Stimulated activated CD8-positive, alpha-beta memory T cell treated with anti-CD3 and anti-CD28 coated beads, Interleukin-12 subunit alpha, Interleukin-12 subunit beta, amount 100 ng/mL, for 24 hours (primary cell): ENCODE data around the gene GPR37L1.

Experiments used
- DNase-seq: peaks from one replicate; pipeline ENCODE4 v3.0.0-alpha.2; 2020; ENCODE audit errors: extremely low read depth

The GPR37L1 gene, protein sequence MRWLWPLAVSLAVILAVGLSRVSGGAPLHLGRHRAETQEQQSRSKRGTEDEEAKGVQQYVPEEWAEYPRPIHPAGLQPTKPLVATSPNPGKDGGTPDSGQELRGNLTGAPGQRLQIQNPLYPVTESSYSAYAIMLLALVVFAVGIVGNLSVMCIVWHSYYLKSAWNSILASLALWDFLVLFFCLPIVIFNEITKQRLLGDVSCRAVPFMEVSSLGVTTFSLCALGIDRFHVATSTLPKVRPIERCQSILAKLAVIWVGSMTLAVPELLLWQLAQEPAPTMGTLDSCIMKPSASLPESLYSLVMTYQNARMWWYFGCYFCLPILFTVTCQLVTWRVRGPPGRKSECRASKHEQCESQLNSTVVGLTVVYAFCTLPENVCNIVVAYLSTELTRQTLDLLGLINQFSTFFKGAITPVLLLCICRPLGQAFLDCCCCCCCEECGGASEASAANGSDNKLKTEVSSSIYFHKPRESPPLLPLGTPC

DNA sequence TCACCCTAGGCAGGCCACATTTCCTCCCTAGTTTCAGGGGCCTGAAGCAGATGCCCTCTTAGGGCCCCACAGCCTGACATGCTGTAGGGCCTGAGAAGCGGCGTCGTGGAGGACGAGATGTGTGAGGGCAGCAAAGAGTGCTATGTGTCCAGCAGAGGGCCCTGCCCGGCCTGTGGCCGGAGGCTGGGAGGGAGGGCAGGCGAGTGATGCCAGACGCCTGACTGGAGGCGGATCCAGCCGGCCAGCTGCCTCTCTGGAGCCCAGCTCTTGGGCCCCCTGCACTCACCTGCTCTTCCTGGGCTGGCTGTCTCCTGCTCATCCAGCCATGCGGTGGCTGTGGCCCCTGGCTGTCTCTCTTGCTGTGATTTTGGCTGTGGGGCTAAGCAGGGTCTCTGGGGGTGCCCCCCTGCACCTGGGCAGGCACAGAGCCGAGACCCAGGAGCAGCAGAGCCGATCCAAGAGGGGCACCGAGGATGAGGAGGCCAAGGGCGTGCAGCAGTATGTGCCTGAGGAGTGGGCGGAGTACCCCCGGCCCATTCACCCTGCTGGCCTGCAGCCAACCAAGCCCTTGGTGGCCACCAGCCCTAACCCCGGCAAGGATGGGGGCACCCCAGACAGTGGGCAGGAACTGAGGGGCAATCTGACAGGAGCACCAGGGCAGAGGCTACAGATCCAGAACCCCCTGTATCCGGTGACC lies at the start of gene GPR37L1:
TSS of gene GPR37L1 (plus strand) at position 279 of the 697 bp plus-strand sequence. CDS start at position 326, 47 bp downstream.
- DNase-seq = no peak

DNA sequence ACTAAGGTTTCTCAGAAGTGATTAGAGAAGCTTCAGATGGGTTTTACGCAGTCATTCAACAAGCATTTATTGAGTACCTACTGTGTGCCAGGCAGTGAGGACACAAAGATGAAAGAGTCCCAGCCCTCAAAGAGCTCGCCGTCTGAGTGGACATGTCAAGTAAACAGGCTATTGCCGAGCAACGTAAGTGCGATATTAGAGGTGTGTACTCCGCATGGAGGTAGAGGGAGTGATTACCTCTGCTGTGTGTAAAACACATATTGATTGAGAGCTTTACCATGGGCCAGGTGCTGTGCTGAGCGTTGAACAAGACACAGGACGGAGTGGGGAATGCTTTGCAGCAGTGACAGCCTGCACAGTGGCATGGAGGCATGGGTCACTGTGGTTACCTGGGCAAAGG lies 49.5 kb upstream of the GPR37L1 start:
- DNase-seq = no peak

DNA sequence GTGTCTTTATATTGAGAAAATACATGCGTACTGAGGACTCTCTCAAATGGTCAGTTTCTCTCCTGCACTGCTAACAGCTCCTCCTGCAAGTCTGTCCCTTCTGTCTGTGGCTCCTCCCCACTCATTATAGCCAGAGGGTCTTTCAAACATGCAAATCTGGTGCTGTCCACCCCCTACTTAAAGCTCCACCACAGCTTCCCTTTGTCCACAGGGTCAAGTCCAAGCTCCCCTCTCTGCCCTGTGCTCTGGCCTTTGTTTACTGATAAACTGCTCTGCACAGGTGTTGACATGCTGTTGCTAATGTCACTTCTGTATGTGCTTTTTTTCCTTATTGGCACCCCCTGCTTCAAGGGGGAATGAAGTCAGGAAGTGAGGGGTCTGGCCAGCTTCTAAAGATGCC lies 47.7 kb upstream of the GPR37L1 start:
- DNase-seq = no peak

DNA sequence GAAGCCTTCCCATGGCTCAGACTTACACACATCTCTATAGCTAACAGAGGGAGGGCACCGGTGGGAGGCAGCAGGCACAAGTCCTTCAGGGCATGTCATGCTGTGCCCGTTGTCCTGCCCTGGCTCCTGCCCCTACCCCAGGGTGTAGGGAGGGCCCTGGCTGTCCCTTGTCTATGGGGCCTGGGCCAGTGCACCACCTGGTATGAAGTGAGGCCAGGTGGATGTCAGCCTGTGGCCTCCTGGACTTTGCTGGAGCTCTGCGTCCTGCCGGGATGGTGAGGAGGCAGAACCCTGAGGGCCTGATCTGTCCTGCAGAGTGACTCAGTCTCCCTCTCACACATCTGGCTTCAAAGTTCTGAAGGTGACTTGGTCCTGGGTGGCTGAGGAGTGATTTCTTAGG lies 47.3 kb upstream of the GPR37L1 start:
- DNase-seq = no peak

- no peak for DNase-seq
Measured at GRCh38 chr1:202076050-202076511, 46.6 kb upstream of the GPR37L1 start.

DNA sequence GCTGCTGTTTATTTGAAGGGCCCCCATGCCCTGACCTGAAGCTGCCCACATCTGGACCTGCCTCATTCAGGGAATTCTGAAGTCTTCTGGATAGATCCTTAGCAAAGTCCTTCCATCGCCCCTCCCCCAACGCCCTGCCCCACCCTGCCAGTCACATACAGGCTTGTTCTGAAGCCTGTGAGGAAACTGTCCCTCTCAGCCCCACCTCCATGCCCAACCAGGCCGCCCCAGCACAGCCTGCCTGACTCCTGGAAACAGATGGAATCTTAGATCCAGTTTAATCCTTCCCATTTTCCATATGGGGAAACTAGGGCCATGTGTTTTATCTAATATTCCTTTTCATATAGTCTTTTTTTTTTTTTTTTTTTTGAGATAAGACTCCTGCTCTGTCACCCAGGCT lies 44.5 kb upstream of the GPR37L1 start:
- no peak for DNase-seq

- DNase-seq = no peak
Measured at GRCh38 chr1:202081992-202082391, 40.7 kb upstream of the GPR37L1 start.

- no peak for DNase-seq
Measured at GRCh38 chr1:202084791-202085681, 37.7 kb upstream of the GPR37L1 start.

DNA sequence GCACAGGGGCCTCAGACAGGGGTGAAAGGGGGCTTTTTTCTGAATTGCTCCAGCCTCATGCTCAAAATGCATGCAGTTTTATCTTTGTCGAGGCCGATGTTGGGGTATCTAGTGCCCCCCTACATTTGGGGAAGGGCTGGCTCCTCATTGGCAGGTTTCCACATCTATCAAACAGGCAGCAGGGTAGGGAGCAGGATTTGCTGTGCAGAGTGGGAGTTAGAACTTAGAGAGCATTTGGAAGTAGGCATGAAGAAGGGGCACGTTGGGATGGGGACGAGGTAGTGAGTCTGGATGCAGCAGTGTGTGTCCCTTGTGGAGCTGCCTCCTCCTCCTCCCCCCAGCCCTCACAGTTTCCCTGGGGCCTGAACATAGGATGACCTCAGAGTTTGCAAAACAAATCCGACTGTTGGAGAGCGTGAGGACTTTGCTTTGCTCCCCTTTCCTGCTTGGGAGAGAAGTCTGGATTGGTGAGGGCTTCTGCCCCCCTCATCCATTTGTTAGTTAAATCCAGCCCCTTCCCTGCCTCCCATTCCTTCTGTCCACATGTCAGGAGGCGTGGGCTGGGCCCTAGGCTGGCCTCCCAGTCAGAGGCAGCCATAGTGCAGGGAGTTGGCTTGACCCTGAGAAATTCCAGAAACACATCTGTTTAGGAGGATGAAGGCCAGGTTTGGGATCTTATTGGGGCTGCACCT lies 36.9 kb upstream of the GPR37L1 start:
- no peak for DNase-seq

DNA sequence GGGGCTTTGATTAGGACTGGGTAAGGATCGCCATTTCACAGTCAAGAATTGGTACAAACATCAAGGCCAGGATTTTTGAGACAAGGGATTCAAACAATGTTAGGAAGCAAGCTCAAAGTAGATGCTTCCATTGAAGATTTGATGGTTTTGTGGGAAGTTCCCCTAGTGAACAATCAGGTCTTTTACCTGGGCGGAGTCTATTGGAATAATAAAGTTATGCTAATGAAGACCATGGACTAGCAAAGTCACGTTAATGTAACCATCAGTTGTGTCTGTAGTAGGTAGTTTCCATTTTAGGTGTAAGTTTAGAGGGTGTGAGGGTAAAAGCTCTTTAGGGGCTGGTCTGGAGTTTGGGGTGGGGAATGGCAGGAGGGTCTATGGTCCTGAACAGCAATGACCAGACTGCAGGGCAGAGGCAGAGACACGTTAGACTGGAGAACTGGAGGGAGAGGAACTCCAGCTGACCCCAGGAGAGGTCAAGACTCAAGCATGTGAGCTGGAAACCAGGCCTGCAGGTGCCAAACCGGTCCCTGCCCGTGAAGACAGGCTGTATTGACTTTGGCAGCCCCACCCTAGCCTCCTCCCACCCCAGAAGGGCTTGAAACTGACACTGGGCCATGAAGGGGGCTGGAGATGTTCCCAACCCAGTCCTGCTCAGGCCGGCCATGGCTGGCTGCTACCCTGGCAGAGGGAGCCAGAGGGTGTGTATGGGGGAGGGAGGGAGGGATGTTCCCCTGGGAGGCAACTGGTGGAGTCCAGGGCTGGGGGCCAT lies 36.0 kb upstream of the GPR37L1 start:
- DNase-seq = no peak

DNA sequence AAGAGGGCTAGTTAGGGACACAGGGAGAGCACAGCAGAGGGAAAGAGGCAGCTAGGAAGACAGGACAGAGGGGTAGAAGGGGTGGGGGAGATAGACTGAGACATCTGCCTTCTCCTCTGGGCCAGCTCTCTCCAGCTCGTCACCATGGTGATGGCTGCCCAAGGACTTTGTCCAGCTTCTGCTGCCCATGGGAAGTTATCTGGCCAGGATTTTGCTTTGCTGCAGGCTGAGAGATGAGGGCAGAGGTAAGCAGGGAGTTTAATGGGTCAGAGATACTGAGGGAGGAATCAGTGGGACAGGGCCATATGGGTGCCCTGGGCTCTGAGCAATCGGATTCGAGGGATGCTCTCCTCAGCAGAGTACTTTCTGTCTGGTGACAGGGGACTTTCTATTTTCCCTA lies 34.5 kb upstream of the GPR37L1 start:
- no peak for DNase-seq

- DNase-seq = no peak
Measured at GRCh38 chr1:202090994-202091393, 31.7 kb upstream of the GPR37L1 start.

GRCh38 chr1:202093858-202094257 lies 28.9 kb upstream of the GPR37L1 start:
- DNase-seq = no peak

DNA sequence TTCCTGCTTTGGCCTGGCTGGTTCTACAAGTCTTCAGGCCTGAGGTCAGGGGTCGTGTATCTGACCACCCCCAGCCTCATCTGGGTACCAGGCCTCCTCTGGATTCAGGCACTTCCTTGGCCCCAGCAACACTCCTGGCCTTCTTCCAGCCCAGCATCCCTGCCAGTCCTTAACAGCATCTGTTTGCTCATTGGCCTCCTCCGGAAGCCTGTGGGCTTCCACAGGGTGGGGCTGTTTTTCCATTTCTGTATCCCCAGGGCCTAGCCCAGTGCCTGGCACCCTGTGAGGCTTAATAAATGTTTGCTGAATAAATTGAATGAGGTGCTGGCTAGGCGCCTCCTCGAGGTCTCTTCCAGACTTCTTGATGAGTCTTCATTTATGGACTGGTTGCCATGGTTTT lies 21.5 kb upstream of the GPR37L1 start:
- no peak for DNase-seq

- DNase-seq = no peak
Measured at GRCh38 chr1:202104073-202104472, 18.6 kb upstream of the GPR37L1 start.

DNA sequence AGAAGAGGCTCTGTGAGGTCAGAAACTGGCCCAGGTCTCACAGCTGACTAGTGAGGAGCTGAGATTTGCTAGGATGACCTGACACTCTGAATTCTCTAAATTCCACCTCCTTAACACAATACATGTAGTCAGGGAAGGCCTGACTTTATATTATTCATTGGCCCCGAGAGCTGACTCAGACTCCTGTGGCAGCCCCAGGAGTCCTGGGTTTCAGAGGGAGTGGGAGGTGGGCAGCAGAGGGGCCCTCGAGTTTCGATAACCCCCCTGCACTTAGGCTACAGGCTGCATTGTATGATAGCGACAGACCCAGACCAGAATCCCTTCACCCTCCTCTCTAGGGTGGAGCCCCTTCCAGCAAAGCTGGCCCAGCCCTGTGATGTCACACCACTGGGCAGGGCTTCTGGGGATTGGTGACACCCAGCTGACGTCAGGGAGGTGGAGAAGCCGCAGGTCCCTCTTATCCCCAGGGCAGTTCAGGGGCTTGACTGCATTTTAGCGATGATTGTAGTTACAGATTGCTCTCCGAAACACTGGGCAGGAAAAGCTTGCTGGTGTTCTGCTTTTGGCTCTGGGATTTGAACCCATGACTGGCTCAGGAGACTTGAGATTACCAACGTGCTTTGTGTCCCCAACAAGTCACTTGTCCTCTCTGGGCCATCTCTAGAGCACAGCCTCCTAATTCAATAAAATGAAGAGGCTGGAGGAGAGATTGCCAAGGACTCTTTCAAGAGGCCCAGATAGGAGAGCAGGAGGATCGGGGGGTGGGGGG lies 17.0 kb upstream of the GPR37L1 start:
- no peak for DNase-seq

DNA sequence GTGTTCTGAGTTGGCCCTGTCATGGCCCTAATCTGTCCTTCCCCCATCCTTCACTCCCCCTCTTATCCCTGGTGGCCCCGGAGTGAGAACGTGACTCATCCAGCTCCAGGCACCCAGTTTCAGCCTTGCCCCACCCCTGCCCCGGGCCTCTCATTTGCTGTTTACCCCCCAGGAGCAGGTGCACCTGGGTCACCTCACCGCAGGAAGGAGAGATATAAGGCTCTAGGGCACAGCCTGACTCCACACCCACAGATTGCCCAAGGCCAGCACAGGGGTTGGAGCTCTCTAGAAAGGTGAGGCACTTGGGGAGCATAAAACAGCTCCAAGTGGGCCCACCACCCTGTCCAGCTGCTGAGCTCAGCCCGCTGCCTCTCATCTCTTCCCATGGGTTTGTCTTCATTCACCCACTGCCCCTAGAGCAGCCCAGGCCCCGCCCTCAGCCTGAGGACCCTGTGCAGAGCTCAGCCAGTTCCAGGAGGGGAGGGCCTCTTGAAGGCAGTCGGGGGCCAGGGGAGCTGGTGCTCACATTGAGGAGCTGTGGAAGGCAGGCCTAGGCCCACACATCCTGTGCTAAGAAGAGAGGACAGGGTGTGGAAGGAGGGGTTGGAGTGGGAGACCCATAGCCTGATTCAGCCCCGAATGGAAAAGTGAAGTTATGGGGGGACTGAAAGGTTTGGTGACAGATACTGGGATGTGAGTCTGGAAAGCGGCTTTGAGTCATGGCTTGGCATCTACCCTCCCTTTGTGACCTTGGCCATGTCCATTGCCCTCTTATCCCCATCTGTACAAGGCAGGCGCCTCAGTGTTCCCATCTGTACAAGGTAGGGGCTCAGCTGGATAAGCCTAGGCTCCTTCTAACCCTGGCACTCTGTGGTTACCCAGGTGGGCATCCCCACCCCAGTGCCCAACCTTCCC lies 16.1 kb upstream of the GPR37L1 start:
- DNase-seq = no peak

DNA sequence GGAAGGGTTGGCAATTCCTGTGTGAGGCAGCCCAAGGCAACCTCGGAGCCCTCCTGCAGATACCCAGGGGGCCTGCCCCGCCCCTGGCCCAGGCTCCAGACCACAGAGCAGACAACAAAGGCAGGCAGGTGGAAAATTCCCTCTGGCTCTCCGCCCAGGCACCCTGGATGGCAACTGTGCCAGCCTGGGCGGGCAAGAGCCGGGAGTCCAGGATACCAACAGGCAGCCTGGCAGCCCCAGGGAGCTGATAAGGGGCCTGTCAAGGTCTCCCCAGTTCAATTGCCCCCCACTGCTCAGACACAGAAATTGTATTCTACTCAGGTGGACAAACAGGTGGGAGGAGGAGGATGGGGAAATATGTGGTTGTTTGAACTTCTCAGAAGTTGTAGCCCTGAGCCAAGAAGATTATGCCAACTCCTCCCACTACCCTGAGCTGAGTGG lies 15.4 kb upstream of the GPR37L1 start:
- no peak for DNase-seq
